WTC11 (cell line): ENCODE measurements around the gene ZXDC. TPM values are rescaled to one million over a fixed set of nuclear protein-coding genes. Genes with fewer than 3 reads are reported as not detected.

Source experiments
- ATAC-seq: fragments of 200-7000 bp; cut with Tn5 transposase; 2 replicates; pipeline ENCODE4 v1.10.0; 2021; ENCODE audit warnings: mild to moderate bottlenecking, moderate library complexity
- CTCF ChIA-PET: fragments of 300-600 bp; sonication (Branson Sonifier 250); formaldehyde crosslinking; loops from one replicate; lab custom pipeline; 2021; ENCODE audit warnings: antibody characterized with exemption; lab: Charles Lee
- POLR2A ChIA-PET: fragments of 350-600 bp; sonication (Branson Sonifier 250); formaldehyde crosslinking; loops from one replicate; lab custom pipeline; 2021; ENCODE audit warnings: antibody characterized with exemption; lab: Charles Lee
- DNase-seq: peaks from one replicate; pipeline ENCODE4 v3.0.0; 2021; ENCODE audit warnings: low spot score
- H3K27ac Mint-ChIP-seq: 2 replicates; pipeline ENCODE4 v1.8.0; 2021; ENCODE audit warnings: mixed read lengths
- H3K27me3 Mint-ChIP-seq: 2 replicates; pipeline ENCODE4 v1.8.0; 2021; ENCODE audit warnings: low read depth, mild to moderate bottlenecking, moderate library complexity, mixed read lengths
- H3K36me3 Mint-ChIP-seq: 2 replicates; pipeline ENCODE4 v1.8.0; 2021; ENCODE audit warnings: mixed read lengths
- H3K4me1 Mint-ChIP-seq: 2 replicates; pipeline ENCODE4 v1.8.0; 2022; ENCODE audit warnings: mixed read lengths
- H3K4me3 Mint-ChIP-seq: 2 replicates; pipeline ENCODE4 v1.8.0; 2021; ENCODE audit warnings: mild to moderate bottlenecking, moderate library complexity, mixed read lengths
- H3K9me3 Mint-ChIP-seq: 2 replicates; pipeline ENCODE4 v1.8.0; 2021; ENCODE audit warnings: mixed read lengths
- ATF1 ChIP-seq: sonication (generic); formaldehyde crosslinking; IDR thresholded peaks from 2 replicates; pipeline ENCODE4 v1.8.1; 2023; ENCODE audit warnings: mild to moderate bottlenecking, moderate library complexity, missing genetic modification reagents
- CREB1 ChIP-seq: sonication (generic); formaldehyde crosslinking; IDR thresholded peaks from 2 replicates; pipeline ENCODE4 v1.8.0; 2023; ENCODE audit warnings: mild to moderate bottlenecking, missing genetic modification reagents
- HMGA2 ChIP-seq: fragments of 250-450 bp; sonication (Bioruptor Pico); IDR thresholded peaks from 2 replicates; pipeline ENCODE4 v1.4.0; 2021; ENCODE audit warnings: mild to moderate bottlenecking, moderate library complexity
- JAZF1 ChIP-seq: fragments of 250-450 bp; sonication (Bioruptor Pico); IDR thresholded peaks from 2 replicates; pipeline ENCODE4 v1.9.0; 2021; ENCODE audit warnings: moderate library complexity, mild to moderate bottlenecking, inconsistent platforms
- MYBL2 ChIP-seq: sonication (generic); formaldehyde crosslinking; IDR thresholded peaks from 2 replicates; pipeline ENCODE4 v1.8.1; 2023; ENCODE audit warnings: mild to moderate bottlenecking, moderate library complexity, missing genetic modification reagents
- NFYB ChIP-seq: sonication (generic); formaldehyde crosslinking; conservative IDR thresholded peaks from 2 replicates; pipeline ENCODE4 v1.8.0; 2022; ENCODE audit warnings: low read depth, missing genetic modification reagents
- NR1H2 ChIP-seq: sonication (generic); formaldehyde crosslinking; IDR thresholded peaks from 2 replicates; pipeline ENCODE4 v1.9.0; 2021; ENCODE audit warnings: mild to moderate bottlenecking, moderate library complexity, missing genetic modification reagents
- NR3C1 ChIP-seq: sonication (generic); formaldehyde crosslinking; conservative IDR thresholded peaks from 2 replicates; pipeline ENCODE4 v1.8.1; 2023; ENCODE audit warnings: low read depth, mild to moderate bottlenecking, missing genetic modification reagents
- RELA ChIP-seq: sonication (generic); formaldehyde crosslinking; IDR thresholded peaks from 2 replicates; pipeline ENCODE4 v1.8.1; 2022; ENCODE audit warnings: missing genetic modification reagents, mild to moderate bottlenecking, borderline replicate concordance
- SP1 ChIP-seq: sonication (generic); formaldehyde crosslinking; conservative IDR thresholded peaks from 2 replicates; pipeline ENCODE4 v1.8.1; 2022; ENCODE audit warnings: missing genetic modification reagents
- TEAD1 ChIP-seq: sonication (generic); formaldehyde crosslinking; IDR thresholded peaks from 2 replicates; pipeline ENCODE4 v1.8.0; 2022; ENCODE audit warnings: mild to moderate bottlenecking, missing genetic modification reagents
- ZNF232 ChIP-seq: sonication (generic); formaldehyde crosslinking; IDR thresholded peaks from 2 replicates; pipeline ENCODE4 v1.8.0; 2022; ENCODE audit warnings: mild to moderate bottlenecking, missing genetic modification reagents
- ZNF671 ChIP-seq: fragments of 250-450 bp; sonication (Bioruptor Pico); IDR thresholded peaks from 2 replicates; pipeline ENCODE4 v1.8.0; 2021; ENCODE audit warnings: mild to moderate bottlenecking
- total RNA-seq: library from RNA; stranded (reverse); gene quantifications from 3 replicates; pipeline ENCODE4 v1.2.3, GENCODE V29; 2021
- TF ChIP-seq, protein P1 (sequence below): fragments of 250-450 bp; sonication (Bioruptor Pico); IDR thresholded peaks from 2 replicates; pipeline ENCODE4 v1.8.0; 2021; ENCODE audit warnings: mild to moderate bottlenecking
- TF ChIP-seq, protein P2 (sequence below): sonication (generic); formaldehyde crosslinking; IDR thresholded peaks from 2 replicates; pipeline ENCODE4 v1.8.1; 2022; ENCODE audit warnings: low read depth, mild to moderate bottlenecking, moderate library complexity, missing genetic modification reagents, borderline replicate concordance
- TF ChIP-seq, protein P3 (sequence below): fragments of 250-450 bp; sonication (Bioruptor Pico); IDR thresholded peaks from 2 replicates; pipeline ENCODE4 v1.9.0; 2021; ENCODE audit warnings: moderate library complexity, mild to moderate bottlenecking, inconsistent platforms, borderline replicate concordance
- TF ChIP-seq, protein P4 (sequence below): fragments of 200-600 bp; IDR thresholded peaks from 2 replicates; pipeline ENCODE4 v1.8.0; 2022; ENCODE audit warnings: antibody characterized with exemption
- TF ChIP-seq, protein P5 (sequence below): sonication (generic); formaldehyde crosslinking; IDR thresholded peaks from 2 replicates; pipeline ENCODE4 v1.8.0; 2023; ENCODE audit warnings: missing genetic modification reagents
- TF ChIP-seq, protein P6 (sequence below): fragments of 250-450 bp; sonication (Bioruptor Pico); IDR thresholded peaks from 2 replicates; pipeline ENCODE4 v2.1.2; 2022; ENCODE audit warnings: mild to moderate bottlenecking, moderate library complexity

Gene ZXDC
- total RNA-seq, 1 experiment from 2014 or later = 34.7 TPM

DNA sequence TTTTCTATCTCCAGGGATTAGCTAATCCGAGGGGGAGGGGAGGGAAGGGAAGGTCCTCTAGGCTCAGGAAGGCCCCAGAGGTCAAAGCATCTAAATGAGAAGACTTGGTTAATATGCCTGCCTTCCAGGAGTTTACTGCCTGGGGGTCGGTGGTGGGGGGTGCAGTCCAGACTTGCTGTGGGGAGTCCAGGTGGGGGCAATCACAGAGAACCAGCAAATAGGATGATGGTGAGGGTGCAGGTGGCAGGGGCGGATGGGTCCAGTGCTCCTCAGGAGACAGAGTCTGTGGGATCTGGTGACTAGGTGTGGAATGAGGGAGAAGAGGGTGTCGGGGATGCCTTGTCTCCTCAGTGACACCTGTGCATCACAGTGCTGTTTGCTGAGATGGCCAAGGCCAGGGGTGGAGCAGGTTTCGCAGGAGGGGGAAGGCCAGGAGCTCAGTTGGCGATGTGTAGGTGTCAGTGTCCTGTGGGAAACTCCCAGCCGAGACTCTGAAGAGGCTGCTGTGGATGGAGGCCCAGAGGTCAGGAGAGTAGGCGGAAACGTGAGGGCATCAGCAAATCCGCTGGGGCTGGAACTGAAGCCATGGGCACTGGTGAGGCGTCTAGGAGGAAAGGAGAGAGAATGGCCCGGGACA, 72.9 kb downstream of the ZXDC start (continued):
- TF ChIP-seq, protein P1, sequence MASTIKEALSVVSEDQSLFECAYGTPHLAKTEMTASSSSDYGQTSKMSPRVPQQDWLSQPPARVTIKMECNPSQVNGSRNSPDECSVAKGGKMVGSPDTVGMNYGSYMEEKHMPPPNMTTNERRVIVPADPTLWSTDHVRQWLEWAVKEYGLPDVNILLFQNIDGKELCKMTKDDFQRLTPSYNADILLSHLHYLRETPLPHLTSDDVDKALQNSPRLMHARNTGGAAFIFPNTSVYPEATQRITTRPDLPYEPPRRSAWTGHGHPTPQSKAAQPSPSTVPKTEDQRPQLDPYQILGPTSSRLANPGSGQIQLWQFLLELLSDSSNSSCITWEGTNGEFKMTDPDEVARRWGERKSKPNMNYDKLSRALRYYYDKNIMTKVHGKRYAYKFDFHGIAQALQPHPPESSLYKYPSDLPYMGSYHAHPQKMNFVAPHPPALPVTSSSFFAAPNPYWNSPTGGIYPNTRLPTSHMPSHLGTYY (CRISPR knock-in tag) = no peak
- TF ChIP-seq NR1H2 (CRISPR knock-in tag) = no peak

DNA sequence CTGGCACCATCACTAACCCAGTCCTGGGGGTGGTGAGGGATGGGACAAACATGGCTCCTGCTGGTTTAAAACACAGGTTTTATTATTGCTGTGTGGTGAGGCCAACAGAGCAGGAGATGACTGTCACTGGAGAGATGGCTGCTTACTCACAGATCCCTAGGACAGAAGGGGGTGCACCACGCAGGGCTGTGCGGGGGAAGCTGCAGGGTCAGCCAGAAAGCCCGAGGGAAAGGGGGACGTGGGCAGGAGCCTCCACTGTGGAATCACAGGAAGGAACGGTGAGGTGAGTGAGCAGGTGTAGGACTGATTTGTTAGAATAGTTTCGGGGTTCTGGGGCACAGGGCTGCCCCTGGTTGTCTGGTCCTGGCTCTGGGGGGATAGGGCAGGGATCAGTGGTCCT, 73.5 kb downstream of the ZXDC start:
- no peaks in the 10 kb centered on the region for H3K36me3 Mint-ChIP-seq
- POLR2A ChIA-PET = no interaction called here
- CTCF ChIA-PET = no interaction called here
- ATAC-seq (no peak), DNase-seq (no peak)
- H3K4me3 Mint-ChIP-seq = no peak overlapping the region
- H3K27me3 Mint-ChIP-seq = no peaks in the 10 kb centered on the region; the same call in 1 of the 2 replicates
- no peak for TF ChIP-seq HMGA2 (CRISPR knock-in tag)
- TF ChIP-seq ATF1 = no peak
- TF ChIP-seq, protein P1 (CRISPR knock-in tag) = no peak
- TF ChIP-seq JAZF1 (CRISPR knock-in tag) = no peak
- no peak for TF ChIP-seq MYBL2 (CRISPR knock-in tag)
- no peak for TF ChIP-seq ZNF232 (CRISPR knock-in tag)
- TF ChIP-seq NR3C1 (CRISPR knock-in tag) = no peak
- no peak for TF ChIP-seq RELA (CRISPR knock-in tag)
- TF ChIP-seq TEAD1 = no peak
- TF ChIP-seq, protein P2, sequence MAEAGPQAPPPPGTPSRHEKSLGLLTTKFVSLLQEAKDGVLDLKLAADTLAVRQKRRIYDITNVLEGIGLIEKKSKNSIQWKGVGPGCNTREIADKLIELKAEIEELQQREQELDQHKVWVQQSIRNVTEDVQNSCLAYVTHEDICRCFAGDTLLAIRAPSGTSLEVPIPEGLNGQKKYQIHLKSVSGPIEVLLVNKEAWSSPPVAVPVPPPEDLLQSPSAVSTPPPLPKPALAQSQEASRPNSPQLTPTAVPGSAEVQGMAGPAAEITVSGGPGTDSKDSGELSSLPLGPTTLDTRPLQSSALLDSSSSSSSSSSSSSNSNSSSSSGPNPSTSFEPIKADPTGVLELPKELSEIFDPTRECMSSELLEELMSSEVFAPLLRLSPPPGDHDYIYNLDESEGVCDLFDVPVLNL = no peak
- TF ChIP-seq, protein P3, sequence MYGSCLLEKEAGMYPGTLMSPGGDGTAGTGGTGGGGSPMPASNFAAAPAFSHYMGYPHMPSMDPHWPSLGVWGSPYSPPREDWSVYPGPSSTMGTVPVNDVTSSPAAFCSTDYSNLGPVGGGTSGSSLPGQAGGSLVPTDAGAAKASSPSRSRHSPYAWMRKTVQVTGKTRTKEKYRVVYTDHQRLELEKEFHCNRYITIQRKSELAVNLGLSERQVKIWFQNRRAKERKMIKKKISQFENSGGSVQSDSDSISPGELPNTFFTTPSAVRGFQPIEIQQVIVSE (CRISPR knock-in tag) = no peak
- TF ChIP-seq, protein P4, sequence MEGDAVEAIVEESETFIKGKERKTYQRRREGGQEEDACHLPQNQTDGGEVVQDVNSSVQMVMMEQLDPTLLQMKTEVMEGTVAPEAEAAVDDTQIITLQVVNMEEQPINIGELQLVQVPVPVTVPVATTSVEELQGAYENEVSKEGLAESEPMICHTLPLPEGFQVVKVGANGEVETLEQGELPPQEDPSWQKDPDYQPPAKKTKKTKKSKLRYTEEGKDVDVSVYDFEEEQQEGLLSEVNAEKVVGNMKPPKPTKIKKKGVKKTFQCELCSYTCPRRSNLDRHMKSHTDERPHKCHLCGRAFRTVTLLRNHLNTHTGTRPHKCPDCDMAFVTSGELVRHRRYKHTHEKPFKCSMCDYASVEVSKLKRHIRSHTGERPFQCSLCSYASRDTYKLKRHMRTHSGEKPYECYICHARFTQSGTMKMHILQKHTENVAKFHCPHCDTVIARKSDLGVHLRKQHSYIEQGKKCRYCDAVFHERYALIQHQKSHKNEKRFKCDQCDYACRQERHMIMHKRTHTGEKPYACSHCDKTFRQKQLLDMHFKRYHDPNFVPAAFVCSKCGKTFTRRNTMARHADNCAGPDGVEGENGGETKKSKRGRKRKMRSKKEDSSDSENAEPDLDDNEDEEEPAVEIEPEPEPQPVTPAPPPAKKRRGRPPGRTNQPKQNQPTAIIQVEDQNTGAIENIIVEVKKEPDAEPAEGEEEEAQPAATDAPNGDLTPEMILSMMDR = no peak
- TF ChIP-seq NFYB (CRISPR knock-in tag) = no peak
- no peak for TF ChIP-seq CREB1 (CRISPR knock-in tag)
- TF ChIP-seq, protein P5, sequence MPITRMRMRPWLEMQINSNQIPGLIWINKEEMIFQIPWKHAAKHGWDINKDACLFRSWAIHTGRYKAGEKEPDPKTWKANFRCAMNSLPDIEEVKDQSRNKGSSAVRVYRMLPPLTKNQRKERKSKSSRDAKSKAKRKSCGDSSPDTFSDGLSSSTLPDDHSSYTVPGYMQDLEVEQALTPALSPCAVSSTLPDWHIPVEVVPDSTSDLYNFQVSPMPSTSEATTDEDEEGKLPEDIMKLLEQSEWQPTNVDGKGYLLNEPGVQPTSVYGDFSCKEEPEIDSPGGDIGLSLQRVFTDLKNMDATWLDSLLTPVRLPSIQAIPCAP (CRISPR knock-in tag) = no peak
- TF ChIP-seq ZNF671 (CRISPR knock-in tag) = no peak
- TF ChIP-seq, protein P6, sequence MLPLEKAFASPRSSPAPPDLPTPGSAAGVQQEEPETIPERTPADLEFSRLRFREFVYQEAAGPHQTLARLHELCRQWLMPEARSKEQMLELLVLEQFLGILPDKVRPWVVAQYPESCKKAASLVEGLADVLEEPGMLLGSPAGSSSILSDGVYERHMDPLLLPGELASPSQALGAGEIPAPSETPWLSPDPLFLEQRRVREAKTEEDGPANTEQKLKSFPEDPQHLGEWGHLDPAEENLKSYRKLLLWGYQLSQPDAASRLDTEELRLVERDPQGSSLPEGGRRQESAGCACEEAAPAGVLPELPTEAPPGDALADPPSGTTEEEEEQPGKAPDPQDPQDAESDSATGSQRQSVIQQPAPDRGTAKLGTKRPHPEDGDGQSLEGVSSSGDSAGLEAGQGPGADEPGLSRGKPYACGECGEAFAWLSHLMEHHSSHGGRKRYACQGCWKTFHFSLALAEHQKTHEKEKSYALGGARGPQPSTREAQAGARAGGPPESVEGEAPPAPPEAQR (CRISPR knock-in tag) = no peak
- TF ChIP-seq SP1 (CRISPR knock-in tag) = no peak
- TF ChIP-seq, all 79 proteins: peak for 0
- H3K9me3 Mint-ChIP-seq = no peaks in the 10 kb centered on the region
- H3K27ac Mint-ChIP-seq = no peak overlapping the region
- peaks cover 16% of the 10 kb centered on the region for H3K4me1 Mint-ChIP-seq
